OCI-LY1 (cell line): Measurements from ENCODE around the gene RAB11FIP3.

Source experiments
- CTCF ChIP-seq: fragments of 200-600 bp; sonication (generic), shearing (Covaris generic); IDR thresholded peaks from 2 replicates; pipeline ENCODE4 v1.5.1; 2017; ENCODE audit warnings: mild to moderate bottlenecking, antibody characterized with exemption, low read length, moderate library complexity, mixed read lengths
- EZH2 ChIP-seq: fragments of 200-600 bp; sonication (generic), shearing (Covaris generic); IDR thresholded peaks from 2 replicates; pipeline ENCODE4 v1.8.0; 2017; ENCODE audit warnings: borderline replicate concordance, mixed run types, mild to moderate bottlenecking, antibody characterized with exemption, low read length, moderate library complexity, mixed read lengths

GRCh38 chr16:519841-520687 lies 94.6 kb downstream of the RAB11FIP3 start:
- TF ChIP-seq EZH2 (no peak), CTCF (no peak)
